ENCODE measurements around the gene NOS3.

The NOS3 gene

GRCh38 chr7:150990416-150991186, at the start of gene NOS3:
NOS3 (plus strand) TSS chr7:150991017; CDS start chr7:150993804, 2,787 bp downstream.
- no peak for DNase-seq

DNA sequence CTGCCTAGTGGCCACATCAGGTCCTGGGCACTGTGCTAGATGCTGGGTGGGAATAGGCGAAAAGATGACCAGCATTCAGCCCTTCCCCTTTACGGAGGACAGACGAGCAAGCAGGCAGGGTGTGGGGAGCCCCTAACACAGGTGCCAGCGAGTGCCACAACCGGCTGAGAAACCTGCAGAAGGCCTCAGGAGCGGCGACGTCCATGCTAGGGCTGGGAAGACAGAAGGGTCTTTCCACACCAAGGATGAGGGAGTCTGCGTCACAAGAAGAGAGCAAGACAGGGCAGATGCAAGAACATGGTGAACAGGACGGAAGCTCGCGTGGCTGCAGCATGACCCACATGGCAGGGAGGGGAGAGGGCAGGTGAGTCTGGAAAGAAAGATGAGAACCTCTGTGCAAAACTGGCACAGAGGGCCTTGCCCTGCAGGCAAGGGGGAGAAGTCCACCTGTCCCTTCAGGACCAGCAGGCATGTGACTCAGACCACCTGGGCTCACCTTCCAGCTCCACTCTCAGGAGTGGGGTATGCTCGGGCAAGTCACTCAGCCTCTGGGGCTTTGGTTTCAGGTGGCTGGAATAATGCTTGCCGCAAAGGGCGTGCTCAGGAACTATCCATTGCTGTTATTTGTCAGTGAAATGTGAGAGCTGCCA, 49.3 kb upstream of the NOS3 start:
- peak in 1 of 2 experiments; percentile 14 for DNase-seq

DNA sequence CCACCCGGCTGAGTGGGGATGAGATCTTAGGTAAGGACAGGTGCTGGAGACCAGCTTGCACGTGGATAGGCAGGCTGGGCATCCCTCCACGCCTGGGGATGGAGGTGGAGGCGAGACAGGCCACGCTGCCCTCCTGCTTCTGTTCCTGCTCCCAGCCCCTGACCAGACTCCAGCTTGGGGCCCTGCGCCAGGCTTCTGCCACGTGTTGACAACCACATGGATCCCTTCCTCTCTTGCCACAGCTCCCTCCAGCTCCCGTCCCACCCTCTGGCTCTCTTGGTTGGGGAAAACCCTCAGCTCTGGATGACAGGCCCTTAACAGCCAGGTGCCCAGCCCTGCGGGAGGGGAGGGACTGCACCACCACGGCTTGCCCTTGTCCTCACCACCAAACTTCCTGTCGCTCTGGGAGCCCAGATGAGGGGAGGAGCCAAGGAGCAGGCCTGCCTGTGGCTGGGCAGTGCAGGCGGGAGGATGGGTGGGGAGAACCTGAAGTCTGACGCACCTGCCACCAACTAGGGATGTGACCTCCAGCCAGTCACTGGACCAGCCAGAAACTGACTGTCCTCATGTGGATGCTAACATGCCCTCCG, 48.7 kb upstream of the NOS3 start:
- peak in 1 of 2 experiments; percentile 70 for DNase-seq

DNA sequence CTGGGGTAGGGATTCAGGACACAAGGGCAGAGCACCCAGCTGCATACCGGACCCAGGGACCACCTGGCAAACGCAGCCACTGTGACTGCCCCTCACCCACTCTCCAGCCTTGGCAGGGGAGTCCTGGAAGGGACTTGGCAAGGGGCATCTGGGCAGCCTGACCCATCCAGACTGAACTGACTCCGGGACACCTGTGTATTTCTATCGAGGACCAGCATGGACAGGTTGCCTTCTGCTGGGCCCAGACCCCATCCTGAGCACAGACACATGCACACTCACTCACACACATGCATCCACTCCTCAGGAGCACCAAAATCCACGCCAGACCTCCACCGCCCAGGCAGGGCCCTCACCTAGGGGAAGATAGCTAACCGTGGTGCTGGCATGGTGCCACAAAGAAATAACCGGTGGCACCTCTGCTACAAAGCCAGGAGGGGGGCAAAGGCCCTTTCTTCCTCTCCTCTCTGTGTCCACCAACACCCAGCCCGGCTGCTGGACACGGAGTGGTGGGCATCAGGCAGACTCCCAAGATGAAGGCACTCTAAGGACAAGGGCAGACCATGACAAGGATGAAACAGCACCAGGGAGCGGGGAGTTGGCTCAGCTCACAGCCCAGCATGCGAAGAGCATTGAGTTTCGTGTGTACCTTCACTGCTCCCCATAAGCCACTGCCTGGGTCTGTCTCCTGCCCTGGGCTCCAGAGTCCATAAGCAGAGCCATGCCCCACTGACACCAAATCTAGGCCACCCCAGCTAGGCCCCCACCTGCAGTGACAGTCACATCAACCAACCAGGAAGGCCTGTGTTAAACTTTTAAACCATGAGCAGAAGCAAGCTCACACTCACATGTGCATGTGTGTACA, 48.0 kb upstream of the NOS3 start:
- no peak for DNase-seq

- no peak for DNase-seq
Observed at GRCh38 chr7:150943453-150943814, 47.4 kb upstream of the NOS3 start.

DNA sequence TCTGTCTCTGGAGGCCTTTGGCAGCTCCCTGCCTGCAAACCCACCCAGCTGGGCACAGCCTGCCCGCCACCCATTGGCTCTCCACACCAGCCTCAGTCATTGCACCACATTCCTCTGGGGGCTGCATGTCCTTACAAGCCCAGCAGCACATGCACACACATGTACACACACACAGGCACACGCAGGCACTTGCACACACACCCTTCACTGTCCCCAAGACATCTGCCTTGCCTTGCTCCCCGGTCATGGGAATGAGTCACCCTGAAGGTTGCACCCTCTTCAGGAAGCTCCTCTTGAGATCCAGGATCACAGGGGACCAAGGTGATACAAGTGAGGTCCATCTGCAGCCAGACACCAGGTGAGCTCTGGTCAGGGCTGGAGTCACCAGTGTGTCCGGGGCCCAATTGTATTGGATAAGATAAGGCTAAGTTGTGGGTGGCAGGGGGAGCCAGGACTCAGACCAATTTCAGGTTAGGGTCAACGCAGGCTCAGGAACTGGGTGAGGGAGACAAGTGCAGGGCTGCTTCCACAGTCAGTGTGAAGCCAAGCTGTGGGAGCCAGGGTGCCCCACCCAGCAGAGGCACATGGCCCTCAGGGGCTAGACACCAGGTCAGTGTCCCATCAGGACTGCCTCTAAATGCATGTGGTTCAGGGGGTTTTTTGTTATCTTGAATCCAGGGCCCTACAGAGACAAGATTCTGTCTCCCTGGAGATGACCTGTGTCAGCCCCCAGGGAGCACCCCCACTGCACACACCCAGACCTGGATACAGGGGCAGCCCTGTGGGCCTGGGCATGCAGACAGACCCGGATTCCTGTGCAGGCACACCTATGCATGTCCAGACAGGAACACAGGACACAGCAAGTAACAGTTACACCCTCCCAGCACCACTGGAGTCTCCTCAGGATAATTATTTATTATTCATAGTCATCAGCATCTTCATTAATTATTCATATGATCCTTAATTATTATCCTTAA, 46.5 kb upstream of the NOS3 start:
- DNase-seq: no peak

GRCh38 chr7:150945171-150945852, 45.5 kb upstream of the NOS3 start:
- no peak for DNase-seq

DNA sequence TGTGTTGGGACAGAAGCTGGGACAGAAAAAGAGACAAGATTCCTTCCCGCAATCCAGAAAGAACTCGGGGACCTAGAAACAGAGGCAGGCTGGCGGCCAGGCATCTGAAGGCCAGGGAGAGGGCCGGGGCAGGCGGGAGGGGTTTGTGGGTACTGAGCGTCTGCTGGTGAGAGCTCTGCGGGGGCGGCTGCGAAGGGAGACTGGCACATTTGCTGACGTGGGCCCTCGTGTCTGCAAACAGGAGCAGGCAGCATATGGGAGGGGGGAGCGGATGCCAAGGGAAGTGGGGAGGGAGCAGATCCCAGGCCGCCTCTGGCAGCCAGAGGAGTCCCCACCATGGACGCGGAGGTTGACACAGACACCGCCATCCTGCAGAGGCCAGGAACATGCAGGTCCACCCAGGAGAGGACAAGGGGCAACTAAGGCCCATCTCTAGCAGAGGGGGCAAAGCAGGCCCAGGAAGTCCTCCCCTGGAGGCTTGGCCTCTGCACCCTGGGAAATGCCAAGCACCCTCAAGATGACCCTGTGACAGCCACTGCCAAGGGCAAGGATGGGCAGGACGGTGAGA, 44.9 kb upstream of the NOS3 start:
- DNase-seq: no peak

DNA sequence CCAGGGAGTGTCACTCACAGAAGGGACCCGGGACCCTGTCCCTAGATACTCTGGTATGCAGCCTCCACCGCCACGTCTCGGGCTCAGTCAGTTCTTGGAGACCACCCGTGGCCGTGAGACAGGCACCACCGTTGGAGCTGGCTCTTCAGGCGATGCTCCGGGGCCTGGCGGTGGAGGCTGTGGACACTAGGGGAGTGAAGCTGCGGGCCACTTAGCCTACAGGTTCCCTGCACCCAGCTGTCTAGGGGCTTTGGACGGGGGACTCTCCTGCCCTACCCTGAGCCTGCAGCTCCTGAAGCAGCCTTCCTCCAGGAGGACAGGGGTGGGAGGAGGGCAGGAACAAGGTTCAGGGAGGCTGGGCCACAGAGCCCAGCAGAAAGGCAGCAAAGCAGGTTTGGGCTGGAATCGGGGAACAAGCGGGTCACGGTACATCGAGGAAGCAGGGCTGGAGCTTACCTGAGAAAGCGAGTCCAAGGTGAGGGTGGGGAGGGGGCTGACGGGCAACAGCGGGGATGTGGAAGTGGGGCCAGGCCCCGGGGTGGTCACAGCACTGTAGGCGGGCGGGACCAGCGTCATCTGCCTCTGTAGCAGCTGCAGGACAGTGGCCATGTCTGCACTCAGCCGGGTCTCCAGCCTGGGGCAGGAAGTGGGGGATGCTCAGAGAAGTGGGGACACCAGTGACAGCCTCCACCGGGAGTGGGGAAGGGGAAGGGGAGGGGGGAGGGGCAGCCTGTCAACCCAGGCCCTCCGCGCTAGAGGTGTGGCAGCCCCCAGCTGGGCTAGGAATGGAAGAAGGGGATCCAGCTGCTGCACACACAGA, 44.2 kb upstream of the NOS3 start:
- DNase-seq: no peak

GRCh38 chr7:150947241-150947745, 43.5 kb upstream of the NOS3 start:
- peak in 1 of 2 experiments; percentile 23 for DNase-seq

- DNase-seq: no peak
Observed at GRCh38 chr7:150947761-150948651, 42.8 kb upstream of the NOS3 start.

DNA sequence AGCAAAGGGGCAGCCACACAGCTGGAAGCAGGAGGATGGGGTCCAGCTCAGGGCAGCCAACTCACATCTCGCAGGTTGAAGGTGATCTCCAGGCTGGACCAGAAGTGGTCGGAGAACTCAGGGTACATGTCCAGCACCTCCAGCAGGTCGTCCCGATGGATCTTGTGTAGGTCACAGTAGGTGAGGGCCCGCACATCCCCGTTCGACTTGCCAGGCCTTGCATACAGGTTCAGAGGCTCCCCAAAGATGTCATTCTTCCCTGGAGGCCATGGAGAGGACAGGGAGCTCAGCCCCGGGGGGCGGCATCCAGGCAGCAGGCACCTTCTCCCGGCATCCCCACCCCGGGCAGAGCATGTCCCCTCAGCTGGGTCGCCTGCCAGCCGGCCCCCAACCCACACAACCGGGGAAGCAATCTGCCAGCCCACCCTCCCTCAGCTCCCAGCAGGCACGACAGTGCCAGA, 42.0 kb upstream of the NOS3 start:
- DNase-seq: no peak

GRCh38 chr7:150949564-150949963, 41.3 kb upstream of the NOS3 start:
- DNase-seq: no peak

DNA sequence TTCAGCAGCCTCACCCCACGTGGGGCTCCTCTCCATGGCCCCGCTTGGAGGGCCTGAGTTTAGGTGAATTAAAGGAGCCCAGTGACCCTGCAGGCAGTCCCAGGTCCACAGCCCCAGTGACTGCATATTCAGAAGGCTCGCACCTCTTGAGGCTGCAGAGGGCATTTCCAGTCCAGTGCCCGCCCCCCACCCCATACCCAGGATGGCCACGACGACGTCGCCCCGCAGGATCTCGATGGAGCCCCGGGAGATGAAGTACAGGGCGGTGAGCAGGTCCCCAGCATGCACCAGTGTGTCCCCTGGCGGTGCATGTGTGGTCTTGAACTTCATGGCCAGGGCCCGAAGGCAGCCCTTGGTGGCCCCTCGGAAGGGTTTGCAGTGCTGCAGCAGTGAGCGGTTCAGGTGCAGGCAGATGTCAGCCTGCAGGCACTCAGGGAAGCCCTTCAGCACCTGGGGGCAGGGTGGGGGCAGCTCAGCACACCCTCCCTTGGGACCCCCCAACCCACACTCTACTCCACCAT, 40.8 kb upstream of the NOS3 start:
- no peak for DNase-seq

- no peak for DNase-seq
Observed at GRCh38 chr7:150950496-150951180, 40.2 kb upstream of the NOS3 start.

DNA sequence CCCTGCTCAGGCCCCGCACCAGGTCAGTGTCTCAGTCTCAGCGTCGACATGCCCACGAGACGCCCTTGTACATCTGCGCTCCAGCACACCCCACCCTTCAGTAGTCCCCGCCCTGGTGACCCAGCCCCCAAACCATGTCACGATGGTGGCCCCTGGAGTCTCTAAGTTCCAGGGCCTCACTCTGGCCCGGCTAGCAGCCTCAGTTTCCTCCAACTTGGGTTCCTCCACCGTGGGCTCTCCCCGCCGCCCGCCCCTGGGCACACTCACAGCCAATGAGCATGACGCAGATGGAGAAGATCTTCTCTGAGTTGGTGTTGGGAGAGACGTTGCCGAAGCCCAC, 39.7 kb upstream of the NOS3 start:
- no peak for DNase-seq

DNA sequence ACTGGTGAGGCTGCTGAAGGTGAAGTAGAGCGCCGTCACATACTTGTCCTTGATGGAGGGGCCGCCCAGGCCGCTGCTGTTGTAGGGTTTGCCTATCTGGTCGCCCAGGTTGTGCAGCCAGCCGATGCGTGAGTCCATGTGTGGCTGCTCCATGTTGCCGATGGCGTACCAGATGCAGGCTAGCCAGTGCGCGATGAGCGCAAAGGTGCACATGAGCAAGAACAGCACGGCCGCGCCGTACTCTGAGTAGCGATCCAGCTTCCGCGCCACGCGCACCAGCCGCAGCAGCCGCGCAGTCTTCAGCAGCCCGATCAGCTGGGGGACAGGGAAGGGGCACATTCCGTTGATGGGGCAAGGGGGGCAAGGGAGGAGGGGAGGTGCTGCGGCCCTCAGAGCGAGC, 39.3 kb upstream of the NOS3 start:
- DNase-seq: no peak
